Measurements from ENCODE around the gene CLCNKB.
"Not testable (repeated sequence)": the region's sequence is repeated elsewhere in the genome, so short reads cannot be mapped to it uniquely, and the experiment has no call there.

CLCNKB gene

GRCh38 chr1:16020325-16020724 lies 23.3 kb upstream of the CLCNKB start:
- TF ChIP-seq ZFP3 (CRISPR knock-in tag; IDR thresholded peaks at IDR 0.05): no peak
- no peak for ATAC-seq

- not testable (repeated sequence) for ATAC-seq
These were observed 22.7 kb upstream of the CLCNKB start for GRCh38 chr1:16020878-16021277.

- no peak for ATAC-seq
- no peak for TF ChIP-seq PATZ1 (CRISPR knock-in tag; IDR thresholded peaks at IDR 0.05; ENCODE audit: borderline replicate concordance)
- no peak for TF ChIP-seq TCF4 (CRISPR knock-in tag; IDR thresholded peaks at IDR 0.05; ENCODE audit: borderline replicate concordance)
- TF ChIP-seq ZFP30 (CRISPR knock-in tag; IDR thresholded peaks at IDR 0.05): no peak
- TF ChIP-seq ARNTL (CRISPR knock-in tag; IDR thresholded peaks at IDR 0.05; ENCODE audit: borderline replicate concordance, low read depth): no peak
- TF ChIP-seq ISL1 (CRISPR knock-in tag; IDR thresholded peaks at IDR 0.05): no peak
- no peak for TF ChIP-seq GLIS3 (CRISPR knock-in tag; IDR thresholded peaks at IDR 0.05)
- TF ChIP-seq OSR1 (CRISPR knock-in tag; IDR thresholded peaks at IDR 0.05): no peak
- TF ChIP-seq CSDC2 (CRISPR knock-in tag; IDR thresholded peaks at IDR 0.05): no peak
- no peak for TF ChIP-seq ZC3H10 (CRISPR knock-in tag; IDR thresholded peaks at IDR 0.05)
These were observed 21.9 kb upstream of the CLCNKB start, which contains the start of gene CLCNKA for GRCh38 chr1:16021681-16022080. TSS of gene CLCNKA (plus strand) at chr1:16022036. CDS start at chr1:16022620, 584 bp downstream.

GRCh38 chr1:16022393-16022792 lies 21.2 kb upstream of the CLCNKB start:
- ATAC-seq: no peak
- TF ChIP-seq TCF4 (CRISPR knock-in tag; IDR thresholded peaks at IDR 0.05; ENCODE audit: borderline replicate concordance) (no peak), TSHZ2 (CRISPR knock-in tag; IDR thresholded peaks at IDR 0.05) (no peak), ESRRG (CRISPR knock-in tag; IDR thresholded peaks at IDR 0.05) (no peak), PPARA (CRISPR knock-in tag; IDR thresholded peaks at IDR 0.05; ENCODE audit: borderline replicate concordance) (no peak), RARB (CRISPR knock-in tag; IDR thresholded peaks at IDR 0.05) (no peak), ZNF70 (CRISPR knock-in tag; IDR thresholded peaks at IDR 0.05) (no peak), GLIS3 (CRISPR knock-in tag; IDR thresholded peaks at IDR 0.05) (no peak), CSRNP3 (CRISPR knock-in tag; IDR thresholded peaks at IDR 0.05) (no peak), ZC3H10 (CRISPR knock-in tag; IDR thresholded peaks at IDR 0.05) (no peak), PATZ1 (CRISPR knock-in tag; IDR thresholded peaks at IDR 0.05; ENCODE audit: borderline replicate concordance) (no peak), ISL1 (CRISPR knock-in tag; IDR thresholded peaks at IDR 0.05) (no peak), POU6F1 (CRISPR knock-in tag; IDR thresholded peaks at IDR 0.05; ENCODE audit: borderline replicate concordance, low read depth) (no peak), CSDC2 (CRISPR knock-in tag; IDR thresholded peaks at IDR 0.05) (no peak), ARNTL (CRISPR knock-in tag; IDR thresholded peaks at IDR 0.05; ENCODE audit: borderline replicate concordance, low read depth) (no peak)
